A673 (cell line): Measurements from ENCODE around the gene DCTN5. TPM values are rescaled to one million over a fixed set of nuclear protein-coding genes. Genes with fewer than 3 reads are reported as not detected.

Experiments
- BruUV-seq: library from RNA; stranded (reverse); fragments of 400-500 nt; replicated peaks from 2 replicates; lab custom pipeline; 2021; lab: Mats Ljungman, UMichigan
- CTCF ChIA-PET: fragments of 300-600 bp; sonication (Branson Sonifier 250); formaldehyde crosslinking; loops from one replicate; lab custom pipeline; 2022; ENCODE audit warnings: antibody characterized with exemption; lab: Charles Lee
- POLR2A ChIA-PET: fragments of 300-600 bp; sonication (Branson Sonifier 250); formaldehyde crosslinking; loops from one replicate; lab custom pipeline; 2022; ENCODE audit warnings: antibody characterized with exemption; ENCODE audit not compliant: low non-redundant PET; lab: Charles Lee
- DNase-seq: peaks from one replicate; pipeline ENCODE4 v3.0.0-alpha.2; 2015; ENCODE audit warnings: low spot score
- H3K27ac ChIP-seq: fragments of 200-600 bp; sonication (generic); 2 replicates; pipeline ENCODE4 v1.5.1; 2016; ENCODE audit warnings: mixed run types, low read depth, mild to moderate bottlenecking, mixed read lengths, antibody characterized with exemption, low read length; ENCODE audit not compliant: poor library complexity, severe bottlenecking
- H3K27me3 ChIP-seq: fragments of 200-600 bp; sonication (generic); replicated peaks from 2 replicates; pipeline ENCODE4 v1.6.1; 2017; ENCODE audit warnings: mixed run types, low read depth, mild to moderate bottlenecking, mixed read lengths, antibody characterized with exemption, low read length; ENCODE audit not compliant: insufficient read depth, poor library complexity
- H3K36me3 ChIP-seq: fragments of 200-600 bp; sonication (generic); 2 replicates; pipeline ENCODE4 v1.6.1; 2016; ENCODE audit warnings: mixed run types, mild to moderate bottlenecking, mixed read lengths, antibody characterized with exemption, low read length; ENCODE audit not compliant: insufficient read depth, poor library complexity, severe bottlenecking
- H3K4me1 ChIP-seq: fragments of 200-600 bp; sonication (generic); 2 replicates; pipeline ENCODE4 v1.6.1; 2017; ENCODE audit warnings: mixed run types, mild to moderate bottlenecking, mixed read lengths, antibody characterized with exemption, low read length; ENCODE audit not compliant: insufficient read depth, poor library complexity, severe bottlenecking
- H3K4me3 ChIP-seq: fragments of 200-600 bp; sonication (generic); 2 replicates; pipeline ENCODE4 v1.5.1; 2016; ENCODE audit warnings: low read depth, mixed run types, mild to moderate bottlenecking, mixed read lengths, low read length; ENCODE audit not compliant: poor library complexity, severe bottlenecking
- H3K9me3 ChIP-seq: fragments of 200-600 bp; sonication (generic); 2 replicates; pipeline ENCODE4 v1.6.1; 2016; ENCODE audit warnings: mixed run types, low read depth, mild to moderate bottlenecking, mixed read lengths, antibody characterized with exemption, low read length; ENCODE audit not compliant: poor library complexity, severe bottlenecking
- EZH2 ChIP-seq: fragments of 200-600 bp; sonication (generic); IDR thresholded peaks from 2 replicates; pipeline ENCODE4 v1.6.1; 2017; ENCODE audit warnings: borderline replicate concordance, low read depth, mild to moderate bottlenecking, mixed read lengths, antibody characterized with exemption, low read length; ENCODE audit not compliant: poor library complexity, severe bottlenecking
- intact Hi-C: fragments of 100-400 bp; cut with micrococcal nuclease; formaldehyde crosslinking; loops from one replicate; pipeline ENCODE4 v1.10.0; 2022; ENCODE audit not compliant: unreplicated experiment
- total RNA-seq: library from RNA; stranded (reverse); gene quantifications from 2 replicates; pipeline ENCODE4 v1.2.3, GENCODE V29; 2021
- TF ChIP-seq, protein P1 (sequence below): fragments of 300-800, 200-600 bp; sonication (generic); conservative IDR thresholded peaks from 2 replicates; pipeline ENCODE4 v1.5.1; 2017; ENCODE audit warnings: low read depth, mild to moderate bottlenecking, antibody characterized with exemption, low read length, moderate library complexity, mixed read lengths

DCTN5 gene
- total RNA-seq, 1 experiment from 2014 or later: 95.1 TPM

GRCh38 chr16:23699100-23699499 lies 57.8 kb downstream of the DCTN5 start:
- ChIA-PET POLR2A (no interaction called here), CTCF (no interaction called here)
- no TSS peak for BruUV-seq

DNA sequence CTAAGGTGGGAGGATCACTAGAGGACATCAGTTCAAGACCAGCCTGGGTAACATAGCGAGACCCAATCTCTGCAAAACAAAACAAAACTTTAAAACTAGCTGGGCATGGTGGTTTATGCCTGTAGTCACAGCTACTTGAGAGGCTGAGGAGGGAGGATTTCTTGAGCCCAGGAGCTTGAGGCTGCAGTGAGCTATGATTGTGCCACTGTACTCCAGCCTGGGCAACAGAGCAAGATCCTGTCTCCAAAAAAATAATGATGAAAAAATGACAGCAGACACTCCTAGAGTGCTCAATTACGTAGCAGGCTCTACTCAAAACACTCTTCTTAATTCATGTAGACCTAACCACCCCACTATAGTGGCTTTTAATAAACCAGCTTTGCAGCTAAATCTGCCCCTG lies 58.8 kb downstream of the DCTN5 start:
- TF ChIP-seq, protein P1, sequence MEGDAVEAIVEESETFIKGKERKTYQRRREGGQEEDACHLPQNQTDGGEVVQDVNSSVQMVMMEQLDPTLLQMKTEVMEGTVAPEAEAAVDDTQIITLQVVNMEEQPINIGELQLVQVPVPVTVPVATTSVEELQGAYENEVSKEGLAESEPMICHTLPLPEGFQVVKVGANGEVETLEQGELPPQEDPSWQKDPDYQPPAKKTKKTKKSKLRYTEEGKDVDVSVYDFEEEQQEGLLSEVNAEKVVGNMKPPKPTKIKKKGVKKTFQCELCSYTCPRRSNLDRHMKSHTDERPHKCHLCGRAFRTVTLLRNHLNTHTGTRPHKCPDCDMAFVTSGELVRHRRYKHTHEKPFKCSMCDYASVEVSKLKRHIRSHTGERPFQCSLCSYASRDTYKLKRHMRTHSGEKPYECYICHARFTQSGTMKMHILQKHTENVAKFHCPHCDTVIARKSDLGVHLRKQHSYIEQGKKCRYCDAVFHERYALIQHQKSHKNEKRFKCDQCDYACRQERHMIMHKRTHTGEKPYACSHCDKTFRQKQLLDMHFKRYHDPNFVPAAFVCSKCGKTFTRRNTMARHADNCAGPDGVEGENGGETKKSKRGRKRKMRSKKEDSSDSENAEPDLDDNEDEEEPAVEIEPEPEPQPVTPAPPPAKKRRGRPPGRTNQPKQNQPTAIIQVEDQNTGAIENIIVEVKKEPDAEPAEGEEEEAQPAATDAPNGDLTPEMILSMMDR: no peak
- no peak for TF ChIP-seq EZH2
- H3K4me3 ChIP-seq: no peak overlapping the region
- H3K4me1 ChIP-seq: no peaks in the 10 kb centered on the region
- no peak overlapping the region for H3K27ac ChIP-seq
- no peaks in the 10 kb centered on the region for H3K36me3 ChIP-seq
- no peak for DNase-seq
- intact Hi-C loops: no loop called here
- no peaks in the 10 kb centered on the region for H3K9me3 ChIP-seq
- H3K27me3 ChIP-seq: no peaks in the 10 kb centered on the region
- BruUV-seq: no TSS peak
- POLR2A ChIA-PET: no interaction called here
- CTCF ChIA-PET: no interaction called here

More at GRCh38 chr16:23699100-23699499, 57.8 kb downstream of the DCTN5 start:
- no peaks in the 10 kb centered on the region for H3K9me3 ChIP-seq
- no peaks in the 10 kb centered on the region for H3K4me1 ChIP-seq
- H3K27ac ChIP-seq: no peak overlapping the region
- H3K4me3 ChIP-seq: no peak overlapping the region
- no peaks in the 10 kb centered on the region for H3K36me3 ChIP-seq
- intact Hi-C loops: loop anchor here (10.0 kb wide), 1 partner anchor 56 kb away; the partner anchor contains the start of gene CHP2
- no peaks in the 10 kb centered on the region for H3K27me3 ChIP-seq
- TF ChIP-seq, protein P1: no peak
- no peak for TF ChIP-seq EZH2
- DNase-seq: no peak

DNA sequence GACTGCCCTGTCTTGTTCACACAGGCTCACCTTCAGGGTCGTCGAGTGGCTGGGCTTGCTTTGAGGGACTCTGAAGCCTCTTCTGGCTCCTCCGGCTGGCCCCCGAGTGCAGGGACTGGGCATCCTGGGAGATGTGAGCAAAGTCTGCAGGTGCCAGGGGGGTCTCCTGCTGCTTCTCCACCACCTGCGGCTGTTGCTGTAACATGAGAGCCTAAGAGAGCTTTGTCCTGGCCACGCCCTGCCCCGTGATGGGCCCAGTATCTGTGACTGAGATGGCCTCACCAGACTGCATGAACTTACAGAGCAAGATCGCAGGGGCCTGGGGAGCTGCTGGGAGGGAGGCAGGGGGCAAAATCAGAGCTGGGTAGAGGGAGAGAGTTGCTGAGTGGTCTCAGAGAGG lies 59.2 kb downstream of the DCTN5 start:
- ChIA-PET POLR2A (no interaction called here), CTCF (interaction anchor here (0.5 kb wide), 1 partner anchor 21 kb away, joined by 12 read pairs; no protein-coding TSS in a partner anchor)
- H3K9me3 ChIP-seq: no peaks in the 10 kb centered on the region
- H3K27ac ChIP-seq: no peak overlapping the region
- no TSS peak for BruUV-seq
- H3K36me3 ChIP-seq: no peaks in the 10 kb centered on the region
- no peak for DNase-seq
- no peaks in the 10 kb centered on the region for H3K27me3 ChIP-seq
- no peak overlapping the region for H3K4me3 ChIP-seq
- intact Hi-C loops: no loop called here
- H3K4me1 ChIP-seq: no peaks in the 10 kb centered on the region
- no peak for TF ChIP-seq EZH2
- TF ChIP-seq, protein P1: no peak
